Liver (tissue), 9 donors: ENCODE results near the gene COL1A2. TPM values are rescaled to one million over a fixed set of nuclear protein-coding genes. Genes with fewer than 3 reads are reported as not detected.

ENCODE experiments used
- DNase-seq: peaks from one replicate; pipeline ENCODE4 v3.0.0-alpha.2; 2017; ENCODE audit warnings: low spot score
- H3K27ac ChIP-seq, 2 donors: one replicate each; pipeline ENCODE4 v1.7.0; 2013; ENCODE audit warnings: inconsistent platforms in 2 of 2, low read length in 2 of 2, control low read depth in 1 of 2, low read depth in 1 of 2, mild to moderate bottlenecking in 1 of 2
- H3K27me3 ChIP-seq, 4 donors: one replicate each; pipeline versions ENCODE4 v1.6.1 to v1.7.0; 2013; ENCODE audit warnings: low read length in 3 of 4, inconsistent platforms in 1 of 4, mild to moderate bottlenecking in 1 of 4, moderate library complexity in 1 of 4; ENCODE audit not compliant: control insufficient read depth in 4 of 4, insufficient read depth in 4 of 4
- H3K36me3 ChIP-seq, 4 donors: one replicate each; pipeline versions ENCODE4 v1.6.1 to v1.7.0; 2013; ENCODE audit warnings: low read length in 3 of 4, mild to moderate bottlenecking in 3 of 4, low read depth in 1 of 4, moderate library complexity in 1 of 4; ENCODE audit not compliant: control insufficient read depth in 4 of 4, insufficient read depth in 3 of 4
- H3K4me1 ChIP-seq, 4 donors: one replicate each; pipeline versions ENCODE4 v1.6.1 to v1.7.0; 2013; ENCODE audit warnings: low read length in 3 of 4, mild to moderate bottlenecking in 3 of 4, moderate library complexity in 1 of 4; ENCODE audit not compliant: control insufficient read depth in 4 of 4, insufficient read depth in 4 of 4
- H3K4me3 ChIP-seq, 3 donors: one replicate each; pipeline versions ENCODE4 v1.6.1 to v1.7.0; 2013; ENCODE audit warnings: low read length in 3 of 3, control low read depth in 1 of 3, low read depth in 1 of 3, mild to moderate bottlenecking in 1 of 3
- H3K9ac ChIP-seq, 2 donors: one replicate each; pipeline ENCODE4 v1.7.0; 2013; ENCODE audit warnings: low read length in 2 of 2, mild to moderate bottlenecking in 2 of 2, moderate library complexity in 2 of 2, control low read depth in 1 of 2, low read depth in 1 of 2
- H3K9me3 ChIP-seq, 4 donors: one replicate each; pipeline versions ENCODE4 v1.6.1 to v1.7.0; 2013; ENCODE audit warnings: low read length in 3 of 4; ENCODE audit not compliant: control insufficient read depth in 4 of 4
- EGR1 ChIP-seq, 2 donors: IDR thresholded peaks; 2 replicates each; pipeline ENCODE4 v1.6.1; 2016 to 2018; ENCODE audit warnings: antibody characterized with exemption in 2 of 2, low read depth in 2 of 2
- FOXA1 ChIP-seq: IDR thresholded peaks from 2 replicates; pipeline ENCODE4 v1.6.1; 2016; ENCODE audit warnings: antibody characterized with exemption
- FOXA2 ChIP-seq: IDR thresholded peaks from 2 replicates; pipeline ENCODE4 v1.6.1; 2016; ENCODE audit warnings: antibody characterized with exemption
- GABPA ChIP-seq, 2 donors: IDR thresholded peaks in 1 of 2; conservative IDR thresholded peaks in 1 of 2; 2 replicates each; pipeline ENCODE4 v1.6.1; 2016; ENCODE audit warnings: antibody characterized with exemption in 2 of 2, mild to moderate bottlenecking in 1 of 2, moderate library complexity in 1 of 2
- HNF4A ChIP-seq, 2 donors: conservative IDR thresholded peaks; 2 replicates each; pipeline ENCODE4 v1.6.1; 2016; ENCODE audit warnings: antibody characterized with exemption in 2 of 2, mild to moderate bottlenecking in 2 of 2
- HNF4G ChIP-seq: IDR thresholded peaks from 2 replicates; pipeline ENCODE4 v1.6.1; 2016; ENCODE audit warnings: antibody characterized with exemption
- NR2F2 ChIP-seq: IDR thresholded peaks from 2 replicates; pipeline ENCODE4 v1.6.1; 2016; ENCODE audit warnings: antibody characterized with exemption
- RAD21 ChIP-seq, 2 donors: IDR thresholded peaks; 2 replicates each; pipeline ENCODE4 v1.6.1; 2016; ENCODE audit warnings: antibody characterized with exemption in 2 of 2, mild to moderate bottlenecking in 2 of 2
- RXRA ChIP-seq, 2 donors: IDR thresholded peaks; 2 replicates each; pipeline ENCODE4 v1.6.1; 2017 to 2018; ENCODE audit warnings: antibody characterized with exemption in 2 of 2, mild to moderate bottlenecking in 1 of 2
- SP1 ChIP-seq: IDR thresholded peaks from 2 replicates; pipeline ENCODE4 v1.6.1; 2018; ENCODE audit warnings: antibody characterized with exemption, mild to moderate bottlenecking
- TAF1 ChIP-seq: conservative IDR thresholded peaks from 2 replicates; pipeline ENCODE4 v1.6.1; 2016; ENCODE audit warnings: antibody characterized with exemption, mild to moderate bottlenecking
- YY1 ChIP-seq: IDR thresholded peaks from 2 replicates; pipeline ENCODE4 v1.6.1; 2016; ENCODE audit warnings: antibody characterized with exemption, mild to moderate bottlenecking
- WGBS: extraction: QIAGEN DNeasy Blood & Tissue Kit; methylation state at CpG from one replicate; pipeline ENCODE4 v1.1.7; 2013; 5-methylcytosine and 5-hydroxymethylcytosine counted together
- polyA plus RNA-seq, 2 donors: library from polyadenylated mRNA; stranded (reverse) in 1 of 2; unstranded in 1 of 2; fragments of 200-250 nt in 1 of 2; fragments of >200 nt in 1 of 2; fragmentation: Nextera tagmentation in 1 of 2; extraction: Ambion mirVana in 1 of 2; gene quantifications; one replicate each; pipeline versions ENCODE4 v1.2.1 to v1.2.3, GENCODE V29; 2013 to 2015
- total RNA-seq, 2 donors: library from RNA; depleted of rRNA; stranded (reverse); fragments of >200 nt; gene quantifications; one replicate each; pipeline ENCODE4 v1.2.3, GENCODE V29; 2014
- TF ChIP-seq, protein P1 (sequence below): IDR thresholded peaks from 2 replicates; pipeline ENCODE4 v1.6.1; 2016; ENCODE audit warnings: antibody characterized with exemption
- TF ChIP-seq, protein P2 (sequence below): IDR thresholded peaks from 2 replicates; pipeline ENCODE4 v1.6.1; 2016; ENCODE audit warnings: antibody characterized with exemption, mild to moderate bottlenecking
- TF ChIP-seq, protein P3 (sequence below): IDR thresholded peaks from 2 replicates; pipeline ENCODE4 v1.6.1; 2016; ENCODE audit warnings: antibody characterized with exemption
- donor health status: healthy.
- donor health status: healthy.
- donor health status: healthy.
- donor health status: healthy.
- donor health status: healthy.

Gene COL1A2
- total and polyA plus RNA-seq, 4 donors: 11.5 to 86.2 (median 42.0) TPM

DNA sequence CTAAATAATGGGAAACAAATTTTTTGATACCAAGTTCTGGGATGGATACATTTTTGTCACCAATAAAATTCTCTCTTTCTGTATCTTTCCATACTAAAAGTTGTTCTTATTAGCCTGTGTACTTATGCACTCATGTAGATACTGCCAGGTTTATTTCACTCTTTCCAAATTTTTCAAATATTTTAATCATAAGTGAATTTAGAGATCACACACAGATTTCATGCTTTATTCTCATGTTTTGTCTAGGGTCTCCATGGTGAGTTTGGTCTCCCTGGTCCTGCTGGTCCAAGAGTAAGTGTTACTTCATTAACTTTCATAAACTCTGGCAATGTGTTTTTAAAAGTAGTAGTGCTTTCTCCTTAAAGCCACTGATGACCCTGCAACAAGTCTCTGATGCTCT, 20.3 kb downstream of the COL1A2 start:
- Histone ChIP-seq H3K9ac (no peak overlapping the region), H3K4me1 (no peaks in the 10 kb centered on the region), H3K4me3 (no peak overlapping the region), H3K27ac (no peak overlapping the region), H3K36me3 (no peaks in the 10 kb centered on the region), H3K27me3 (no peaks in the 10 kb centered on the region), H3K9me3 (no peaks in the 10 kb centered on the region)
- DNase-seq: no peak
- TF ChIP-seq HNF4G: no peak
- TF ChIP-seq, protein P1, sequence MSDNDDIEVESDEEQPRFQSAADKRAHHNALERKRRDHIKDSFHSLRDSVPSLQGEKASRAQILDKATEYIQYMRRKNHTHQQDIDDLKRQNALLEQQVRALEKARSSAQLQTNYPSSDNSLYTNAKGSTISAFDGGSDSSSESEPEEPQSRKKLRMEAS: no peak
- no peak for TF ChIP-seq NR2F2
- no peak for TF ChIP-seq FOXA2
- TF ChIP-seq YY1: no peak
- TF ChIP-seq EGR1 (IDR thresholded peaks at IDR 0.05; ENCODE audit: low read depth in 2 of 2): no peak
- TF ChIP-seq RAD21 (IDR thresholded peaks at IDR 0.05): no peak

- Histone ChIP-seq H3K27ac (no peak overlapping the region), H3K9me3 (no peaks in the 10 kb centered on the region), H3K9ac (no peak overlapping the region), H3K36me3 (no peaks in the 10 kb centered on the region), H3K27me3 (no peaks in the 10 kb centered on the region), H3K4me3 (no peak overlapping the region), H3K4me1 (no peaks in the 10 kb centered on the region)
- no peak for DNase-seq
- WGBS: 72% methylated on average over 1 of the region's 1 CpG
- TF ChIP-seq, protein P1: no peak
- TF ChIP-seq FOXA2: no peak
- no peak for TF ChIP-seq FOXA1
- TF ChIP-seq SP1: no peak
These were observed 22.6 kb downstream of the COL1A2 start for GRCh38 chr7:94417306-94417705.

DNA sequence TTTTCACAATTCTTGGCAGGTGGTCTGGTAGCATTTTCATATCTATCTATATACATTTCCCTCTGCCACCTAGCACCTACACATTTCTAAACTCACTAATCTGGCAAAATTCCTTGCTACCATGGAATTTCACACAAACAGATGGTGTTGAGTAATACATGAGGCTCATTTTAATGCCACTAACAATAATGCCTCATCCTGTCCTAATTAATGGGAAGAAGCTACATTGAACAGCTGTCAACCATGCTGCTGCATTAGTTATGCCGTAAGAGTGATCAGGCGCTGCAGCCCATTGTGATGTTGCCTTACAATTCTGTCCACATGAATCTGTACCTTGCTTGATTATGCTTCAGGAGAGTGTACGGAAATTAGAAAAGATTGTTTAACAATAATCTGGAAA, 23.2 kb downstream of the COL1A2 start:
- H3K9ac ChIP-seq: no peak overlapping the region
- WGBS: 93% methylated on average over 3 of the region's 3 CpGs
- no peak for TF ChIP-seq RXRA (IDR thresholded peaks at IDR 0.05)
- no peak for TF ChIP-seq HNF4G
- TF ChIP-seq YY1: no peak
- TF ChIP-seq, protein P2, sequence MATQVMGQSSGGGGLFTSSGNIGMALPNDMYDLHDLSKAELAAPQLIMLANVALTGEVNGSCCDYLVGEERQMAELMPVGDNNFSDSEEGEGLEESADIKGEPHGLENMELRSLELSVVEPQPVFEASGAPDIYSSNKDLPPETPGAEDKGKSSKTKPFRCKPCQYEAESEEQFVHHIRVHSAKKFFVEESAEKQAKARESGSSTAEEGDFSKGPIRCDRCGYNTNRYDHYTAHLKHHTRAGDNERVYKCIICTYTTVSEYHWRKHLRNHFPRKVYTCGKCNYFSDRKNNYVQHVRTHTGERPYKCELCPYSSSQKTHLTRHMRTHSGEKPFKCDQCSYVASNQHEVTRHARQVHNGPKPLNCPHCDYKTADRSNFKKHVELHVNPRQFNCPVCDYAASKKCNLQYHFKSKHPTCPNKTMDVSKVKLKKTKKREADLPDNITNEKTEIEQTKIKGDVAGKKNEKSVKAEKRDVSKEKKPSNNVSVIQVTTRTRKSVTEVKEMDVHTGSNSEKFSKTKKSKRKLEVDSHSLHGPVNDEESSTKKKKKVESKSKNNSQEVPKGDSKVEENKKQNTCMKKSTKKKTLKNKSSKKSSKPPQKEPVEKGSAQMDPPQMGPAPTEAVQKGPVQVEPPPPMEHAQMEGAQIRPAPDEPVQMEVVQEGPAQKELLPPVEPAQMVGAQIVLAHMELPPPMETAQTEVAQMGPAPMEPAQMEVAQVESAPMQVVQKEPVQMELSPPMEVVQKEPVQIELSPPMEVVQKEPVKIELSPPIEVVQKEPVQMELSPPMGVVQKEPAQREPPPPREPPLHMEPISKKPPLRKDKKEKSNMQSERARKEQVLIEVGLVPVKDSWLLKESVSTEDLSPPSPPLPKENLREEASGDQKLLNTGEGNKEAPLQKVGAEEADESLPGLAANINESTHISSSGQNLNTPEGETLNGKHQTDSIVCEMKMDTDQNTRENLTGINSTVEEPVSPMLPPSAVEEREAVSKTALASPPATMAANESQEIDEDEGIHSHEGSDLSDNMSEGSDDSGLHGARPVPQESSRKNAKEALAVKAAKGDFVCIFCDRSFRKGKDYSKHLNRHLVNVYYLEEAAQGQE: no peak
- TF ChIP-seq SP1: no peak
- TF ChIP-seq FOXA2: no peak
- TF ChIP-seq FOXA1: no peak
- TF ChIP-seq TAF1: no peak
- TF ChIP-seq, protein P1: no peak
- TF ChIP-seq RAD21 (IDR thresholded peaks at IDR 0.05): no peak
- TF ChIP-seq, protein P3, sequence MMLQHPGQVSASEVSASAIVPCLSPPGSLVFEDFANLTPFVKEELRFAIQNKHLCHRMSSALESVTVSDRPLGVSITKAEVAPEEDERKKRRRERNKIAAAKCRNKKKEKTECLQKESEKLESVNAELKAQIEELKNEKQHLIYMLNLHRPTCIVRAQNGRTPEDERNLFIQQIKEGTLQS: no peak
- TF ChIP-seq GABPA (IDR thresholded peaks at IDR 0.05 in 1 of 2, conservative IDR thresholded peaks at IDR 0.05 in 1 of 2): no peak
- TF ChIP-seq HNF4A (conservative IDR thresholded peaks at IDR 0.05): no peak

More for the DNA sequence above, 23.2 kb downstream of the COL1A2 start:
- no peaks in the 10 kb centered on the region for H3K9me3 ChIP-seq
- H3K27me3 ChIP-seq: no peaks in the 10 kb centered on the region
- H3K4me1 ChIP-seq: no peaks in the 10 kb centered on the region
- H3K4me3 ChIP-seq: no peak overlapping the region
- no peak overlapping the region for H3K27ac ChIP-seq
- no peaks in the 10 kb centered on the region for H3K36me3 ChIP-seq
- DNase-seq: no peak
